Right lobe of liver (tissue), 4 donors: Measurements from ENCODE around the gene FRS2.

ENCODE experiments used
- CTCF ChIP-seq, 4 donors: fragments of 200-600 bp in 3 of 4; fragments of 450-650 bp in 1 of 4; IDR thresholded peaks; one replicate each; pipeline versions ENCODE4 v1.5.1 to v1.8.0; 2016 to 2022; ENCODE audit warnings: antibody characterized with exemption in 4 of 4, mild to moderate bottlenecking in 2 of 4
- POLR2A ChIP-seq: fragments of 450-650 bp; IDR thresholded peaks from one replicate; pipeline ENCODE4 v1.6.1; 2017; ENCODE audit warnings: antibody characterized with exemption, mild to moderate bottlenecking
- donor health status: DM: no; HTN: no; CAD: no.
- donor health status: DM: no; HTN: no; CAD: no.
- donor health status: DM: no; HTN: yes; CAD: no.

GRCh38 chr12:69511016-69511415 lies 40.8 kb downstream of the FRS2 start:
- TF ChIP-seq POLR2A (no peak), CTCF (IDR thresholded peaks at IDR 0.05) (no peak)
